Measurements from ENCODE around the gene PER2. TPM values are rescaled to one million over a fixed set of nuclear protein-coding genes. Genes with fewer than 3 reads are reported as not detected.

Gene PER2
- total and polyA plus RNA-seq, 2 of the 13 experiments (the other 11 are each of a cell fraction or from before 2014, with no cell fraction given): 5.1 to 9.4 TPM

- no peak for TF ChIP-seq ZNF260 (CRISPR knock-in tag; IDR thresholded peaks at IDR 0.05; ENCODE audit: borderline replicate concordance, low read depth)
- TF ChIP-seq ZNF576 (CRISPR knock-in tag; IDR thresholded peaks at IDR 0.05): no peak
- no peak for TF ChIP-seq ATF4 (CRISPR knock-in tag; IDR thresholded peaks at IDR 0.05)
- TF ChIP-seq MAFF (IDR thresholded peaks at IDR 0.05; ENCODE audit: low read depth, low read length): peak; percentile 82
- no peak for TF ChIP-seq RELA (CRISPR knock-in tag; IDR thresholded peaks at IDR 0.05)
- peak; percentile 61; the same call in 1 of the 2 replicates for TF ChIP-seq ZNF501 (CRISPR knock-in tag; IDR thresholded peaks at IDR 0.05)
- no peak for TF ChIP-seq ZNF7 (CRISPR knock-in tag; IDR thresholded peaks at IDR 0.05)
- TF ChIP-seq AGO1 (IDR thresholded peaks at IDR 0.05; ENCODE audit: low read depth, low read length, poor library complexity, severe bottlenecking): no peak
- peak; percentile 64; the same call in 1 of the 2 replicates for TF ChIP-seq ZSCAN9 (CRISPR knock-in tag; IDR thresholded peaks at IDR 0.05; ENCODE audit: borderline replicate concordance)
- TF ChIP-seq RAD51 (IDR thresholded peaks at IDR 0.05; ENCODE audit: borderline replicate concordance): no peak
- TF ChIP-seq, protein P1, sequence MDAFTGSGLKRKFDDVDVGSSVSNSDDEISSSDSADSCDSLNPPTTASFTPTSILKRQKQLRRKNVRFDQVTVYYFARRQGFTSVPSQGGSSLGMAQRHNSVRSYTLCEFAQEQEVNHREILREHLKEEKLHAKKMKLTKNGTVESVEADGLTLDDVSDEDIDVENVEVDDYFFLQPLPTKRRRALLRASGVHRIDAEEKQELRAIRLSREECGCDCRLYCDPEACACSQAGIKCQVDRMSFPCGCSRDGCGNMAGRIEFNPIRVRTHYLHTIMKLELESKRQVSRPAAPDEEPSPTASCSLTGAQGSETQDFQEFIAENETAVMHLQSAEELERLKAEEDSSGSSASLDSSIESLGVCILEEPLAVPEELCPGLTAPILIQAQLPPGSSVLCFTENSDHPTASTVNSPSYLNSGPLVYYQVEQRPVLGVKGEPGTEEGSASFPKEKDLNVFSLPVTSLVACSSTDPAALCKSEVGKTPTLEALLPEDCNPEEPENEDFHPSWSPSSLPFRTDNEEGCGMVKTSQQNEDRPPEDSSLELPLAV (CRISPR knock-in tag; conservative IDR thresholded peaks at IDR 0.05; ENCODE audit: low read depth): no peak
- no peak; the same call in 1 of the 2 replicates for TF ChIP-seq ZNF768 (CRISPR knock-in tag; IDR thresholded peaks at IDR 0.05)
- peak; percentile 17; the same call in 1 of the 2 replicates for TF ChIP-seq ZNF24 (IDR thresholded peaks at IDR 0.05)
- no peak; the same call in 1 of the 2 replicates for TF ChIP-seq ZNF775 (CRISPR knock-in tag; IDR thresholded peaks at IDR 0.05; ENCODE audit: borderline replicate concordance)
- TF ChIP-seq HNRNPH1 (optimal IDR thresholded peaks at IDR 0.05; ENCODE audit: low read depth, low read length): no peak
- no peak for TF ChIP-seq ZNF605 (CRISPR knock-in tag; IDR thresholded peaks at IDR 0.05)
- 0 out of 2 replicates have a peak, but pooled peaks have one; percentile 17 for TF ChIP-seq ZKSCAN1 (IDR thresholded peaks at IDR 0.05; ENCODE audit: low read length)
- TF ChIP-seq CREM (IDR thresholded peaks at IDR 0.05): peak; percentile 17; the same call in 1 of the 2 replicates
- no peak for TF ChIP-seq CREM (CRISPR knock-in tag; IDR thresholded peaks at IDR 0.05)
- no peak for TF ChIP-seq HOXA9 (CRISPR knock-in tag; IDR thresholded peaks at IDR 0.05; ENCODE audit: borderline replicate concordance)
- TF ChIP-seq, protein P2, sequence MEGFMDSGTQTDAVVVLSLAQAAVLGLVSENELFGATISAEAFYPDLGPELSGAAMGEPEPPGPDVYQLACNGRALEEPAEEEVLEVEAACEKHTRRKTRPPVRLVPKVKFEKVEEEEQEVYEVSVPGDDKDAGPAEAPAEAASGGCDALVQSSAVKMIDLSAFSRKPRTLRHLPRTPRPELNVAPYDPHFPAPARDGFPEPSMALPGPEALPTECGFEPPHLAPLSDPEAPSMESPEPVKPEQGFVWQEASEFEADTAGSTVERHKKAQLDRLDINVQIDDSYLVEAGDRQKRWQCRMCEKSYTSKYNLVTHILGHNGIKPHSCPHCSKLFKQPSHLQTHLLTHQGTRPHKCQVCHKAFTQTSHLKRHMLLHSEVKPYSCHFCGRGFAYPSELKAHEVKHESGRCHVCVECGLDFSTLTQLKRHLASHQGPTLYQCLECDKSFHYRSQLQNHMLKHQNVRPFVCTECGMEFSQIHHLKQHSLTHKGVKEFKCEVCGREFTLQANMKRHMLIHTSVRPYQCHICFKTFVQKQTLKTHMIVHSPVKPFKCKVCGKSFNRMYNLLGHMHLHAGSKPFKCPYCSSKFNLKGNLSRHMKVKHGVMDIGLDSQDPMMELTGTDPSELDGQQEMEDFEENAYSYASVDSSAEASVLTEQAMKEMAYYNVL (CRISPR knock-in tag; IDR thresholded peaks at IDR 0.05; ENCODE audit: borderline replicate concordance): no peak
- no peak for TF ChIP-seq POLR2A (IDR thresholded peaks at IDR 0.05; ENCODE audit: insufficient read depth in 1 of 2, low read depth in 2 of 2, low read length in 2 of 2)
- TF ChIP-seq POGK (CRISPR knock-in tag; conservative IDR thresholded peaks at IDR 0.05): no peak
Measured at GRCh38 chr2:238294393-238295143, 6.2 kb upstream of the PER2 start (continued).
